Vagina (tissue), 2 donors: Measurements from ENCODE around the gene PODN. TPM values are rescaled to one million over a fixed set of nuclear protein-coding genes. Genes with fewer than 3 reads are reported as not detected.

Experiments used
- DNase-seq, 2 donors: peaks; one replicate each; pipeline ENCODE4 v3.0.0-alpha.2; 2017; ENCODE audit errors: extremely low spot score in 2 of 2
- H3K27ac ChIP-seq: fragments of 200-600 bp; sonication (generic); one replicate; pipeline ENCODE4 v1.5.1; 2019
- H3K27me3 ChIP-seq: fragments of 200-600 bp; sonication (generic); one replicate; pipeline ENCODE4 v1.5.1; 2019
- H3K36me3 ChIP-seq, 2 donors: fragments of 200-600 bp; sonication (generic); one replicate each; pipeline ENCODE4 v1.5.1; 2017 to 2019
- H3K4me1 ChIP-seq: fragments of 200-600 bp; sonication (generic); one replicate; pipeline ENCODE4 v1.5.1; 2019
- H3K4me3 ChIP-seq, 2 donors: fragments of 200-600 bp; sonication (generic); 1 replicate in 1 of 2; 2 replicates in 1 of 2; pipeline ENCODE4 v1.5.1; 2016 to 2019
- H3K9me3 ChIP-seq: fragments of 200-600 bp; sonication (generic); one replicate; pipeline ENCODE4 v1.5.1; 2019
- CTCF ChIP-seq, 3 experiments: fragments of 450-650 bp in 2 of 3; fragments of 200-600 bp in 1 of 3; sonication (generic) in 1 of 3; IDR thresholded peaks; one replicate each; pipeline ENCODE4 v1.5.1; 2017 to 2019; ENCODE audit warnings: antibody characterized with exemption in 3 of 3, mild to moderate bottlenecking in 2 of 3, moderate library complexity in 2 of 3
- POLR2A ChIP-seq, 2 donors: fragments of 450-650 bp; IDR thresholded peaks; one replicate each; pipeline ENCODE4 v1.6.1; 2017; ENCODE audit warnings: antibody characterized with exemption in 2 of 2, mild to moderate bottlenecking in 2 of 2, moderate library complexity in 2 of 2
- POLR2AphosphoS5 ChIP-seq, 2 donors: sonication (generic); formaldehyde crosslinking; IDR thresholded peaks; one replicate each; pipeline ENCODE4 v1.9.0; 2017; ENCODE audit warnings: antibody characterized with exemption in 2 of 2, mild to moderate bottlenecking in 2 of 2, low read depth in 1 of 2; ENCODE audit not compliant: insufficient read depth in 1 of 2
- intact Hi-C: fragments of 100-400 bp; cut with DNase I; formaldehyde crosslinking; loops from one replicate; pipeline ENCODE4 v1.15.1; 2023
- total RNA-seq: library from RNA; depleted of rRNA; stranded (reverse); fragments of >200 nt; gene quantifications from one replicate; pipeline ENCODE4 v1.2.3, GENCODE V29; 2016

Gene PODN
- total RNA-seq, 1 donor from 2014 or later = 207 TPM

- TF ChIP-seq POLR2AphosphoS5 (IDR thresholded peaks at IDR 0.05; ENCODE audit: insufficient read depth in 1 of 2, low read depth in 1 of 2) (no peak), POLR2A (IDR thresholded peaks at IDR 0.05) (no peak), CTCF (IDR thresholded peaks at IDR 0.05) (no peak)
- no peaks in the 10 kb centered on the region for H3K9me3 ChIP-seq
- no peak for DNase-seq
- intact Hi-C loops = no loop called here
- H3K4me1 ChIP-seq = peaks cover 8% of the 10 kb centered on the region
- peaks cover 0 to 22% of the 10 kb centered on the region in 2 donors for H3K36me3 ChIP-seq
- no peaks in the 10 kb centered on the region for H3K27me3 ChIP-seq
- H3K27ac ChIP-seq = no peak overlapping the region
- no peak overlapping the region for H3K4me3 ChIP-seq
These were observed 17.1 kb upstream of the PODN start for GRCh38 chr1:53044926-53045325.

GRCh38 chr1:53046930-53047329 is 15.1 kb upstream of the PODN start:
- intact Hi-C loops = no loop called here
- no peak overlapping the region for H3K4me3 ChIP-seq
- peaks cover 17% of the 10 kb centered on the region for H3K4me1 ChIP-seq
- H3K9me3 ChIP-seq = no peaks in the 10 kb centered on the region
- TF ChIP-seq POLR2A (IDR thresholded peaks at IDR 0.05) = no peak
- TF ChIP-seq CTCF (IDR thresholded peaks at IDR 0.05) = no peak
- TF ChIP-seq POLR2AphosphoS5 (IDR thresholded peaks at IDR 0.05; ENCODE audit: insufficient read depth in 1 of 2, low read depth in 1 of 2) = no peak
- H3K27me3 ChIP-seq = no peaks in the 10 kb centered on the region
- H3K27ac ChIP-seq = no peak overlapping the region
- H3K36me3 ChIP-seq = peaks cover 0 to 19% of the 10 kb centered on the region in 2 donors
- DNase-seq = no peak

GRCh38 chr1:53047737-53048736 is 14.0 kb upstream of the PODN start:
- H3K27ac ChIP-seq = no peak overlapping the region
- TF ChIP-seq CTCF (IDR thresholded peaks at IDR 0.05) = no peak
- no peak for TF ChIP-seq POLR2A (IDR thresholded peaks at IDR 0.05)
- no peak for TF ChIP-seq POLR2AphosphoS5 (IDR thresholded peaks at IDR 0.05; ENCODE audit: insufficient read depth in 1 of 2, low read depth in 1 of 2)
- DNase-seq = no peak
- no peak overlapping the region for H3K4me3 ChIP-seq
- peaks cover 0 to 19% of the 10 kb centered on the region in 2 donors for H3K36me3 ChIP-seq
- intact Hi-C loops = no loop called here
- H3K4me1 ChIP-seq = peaks cover 17% of the 10 kb centered on the region
- no peaks in the 10 kb centered on the region for H3K27me3 ChIP-seq
- H3K9me3 ChIP-seq = no peaks in the 10 kb centered on the region

- Histone ChIP-seq H3K9me3 (no peaks in the 10 kb centered on the region), H3K36me3 (peaks cover 0 to 19% of the 10 kb centered on the region in 2 donors), H3K4me3 (no peak overlapping the region), H3K27ac (peak overlapping the region; percentile 3), H3K27me3 (no peaks in the 10 kb centered on the region), H3K4me1 (peaks cover 17% of the 10 kb centered on the region)
- DNase-seq = no peak
- TF ChIP-seq POLR2A (IDR thresholded peaks at IDR 0.05) = no peak
- no peak for TF ChIP-seq CTCF (IDR thresholded peaks at IDR 0.05)
- no peak for TF ChIP-seq POLR2AphosphoS5 (IDR thresholded peaks at IDR 0.05; ENCODE audit: insufficient read depth in 1 of 2, low read depth in 1 of 2)
- intact Hi-C loops = no loop called here
These were observed 12.9 kb upstream of the PODN start for GRCh38 chr1:53048960-53049573.
